A549 (cell line): ENCODE data around the gene LRTM2. TPM values are rescaled to one million over a fixed set of nuclear protein-coding genes. Genes with fewer than 3 reads are reported as not detected.

Experiments
- ATAC-seq, 2 experiments: fragments of 200-7000 bp in 1 of 2; fragments of >200 bp in 1 of 2; cut with Nextera tagmentation in 1 of 2; cut with Tn5 transposase in 1 of 2; 3 replicates each; pipeline versions ENCODE4 v1.8.0 to v1.9.1; 2018 to 2020; ENCODE audit warnings: mild to moderate bottlenecking in 1 of 2, moderate library complexity in 1 of 2
- CTCF ChIA-PET: fragments of 300-600 bp; sonication (Branson Sonifier 250); formaldehyde crosslinking; extraction: SDS; loops from one replicate; lab custom pipeline; 2021; ENCODE audit warnings: antibody characterized with exemption, inconsistent platforms; lab: Yijun Ruan, JAX
- POLR2A ChIA-PET: fragments of 350-600 bp; formaldehyde crosslinking; extraction: SDS; loops from one replicate; lab custom pipeline; 2021; ENCODE audit warnings: antibody characterized with exemption, inconsistent platforms; lab: Yijun Ruan, JAX
- DNase-seq, 2 experiments: peaks; one replicate each; pipeline versions ENCODE4 v3.0.0 to v3.0.0-alpha.2; 2011 to 2016; ENCODE audit warnings: low read depth in 1 of 2, low spot score in 1 of 2
- FAIRE-seq: peaks from 2 replicates; lab custom pipeline; 2011; peaks lifted over from hg19 to GRCh38; lab: Jason Lieb, UNC
- H3K27ac ChIP-seq, 2 experiments: fragments of >200 bp; sonication (Bioruptor Twin); formaldehyde crosslinking; 3 replicates each; pipeline ENCODE4 v1.5.1; 2016 to 2017
- H3K4me1 ChIP-seq: fragments of >200 bp; sonication (Bioruptor Twin); formaldehyde crosslinking; 3 replicates; pipeline ENCODE4 v1.6.1; 2016
- H3K4me2 ChIP-seq: fragments of >200 bp; sonication (Bioruptor Twin); formaldehyde crosslinking; 3 replicates; pipeline ENCODE4 v1.6.1; 2016
- H3K4me3 ChIP-seq: fragments of >200 bp; sonication (Bioruptor Twin); formaldehyde crosslinking; 3 replicates; pipeline ENCODE4 v1.5.1; 2016
- H3K9me3 ChIP-seq: fragments of >200 bp; sonication (Bioruptor Twin); formaldehyde crosslinking; 3 replicates; pipeline ENCODE4 v1.6.1; 2016
- ATOH8 ChIP-seq: fragments of 250-450 bp; sonication (Bioruptor Pico); IDR thresholded peaks from 2 replicates; pipeline ENCODE4 v1.5.0; 2020; ENCODE audit warnings: low read depth, mild to moderate bottlenecking, moderate library complexity
- CBX8 ChIP-seq: fragments of 200-600 bp; sonication (generic); IDR thresholded peaks from 2 replicates; pipeline ENCODE4 v1.6.1; 2016
- CHD4 ChIP-seq: fragments of 200-600 bp; sonication (generic); IDR thresholded peaks from 2 replicates; pipeline ENCODE4 v1.6.1; 2016; ENCODE audit warnings: antibody characterized with exemption, mild to moderate bottlenecking, borderline replicate concordance
- ELK1 ChIP-seq: fragments of 150-350 bp; IDR thresholded peaks from 2 replicates; pipeline ENCODE4 v1.6.1; 2014; ENCODE audit warnings: low read depth, mild to moderate bottlenecking, low read length
- FOSB ChIP-seq: fragments of 250-450 bp; sonication (Bioruptor Pico); IDR thresholded peaks from 2 replicates; pipeline ENCODE4 v1.5.0; 2020; ENCODE audit warnings: mild to moderate bottlenecking, moderate library complexity
- FOSL2 ChIP-seq, 2 experiments: fragments of 450-650 bp in 1 of 2; fragments of >200 bp in 1 of 2; sonication (Bioruptor Twin) in 1 of 2; formaldehyde crosslinking; IDR thresholded peaks; 2 replicates each; pipeline versions ENCODE4 v1.5.0 to v1.6.1; 2016 to 2020; ENCODE audit warnings: mild to moderate bottlenecking in 1 of 2, moderate library complexity in 1 of 2
- FOXS1 ChIP-seq: fragments of 250-450 bp; sonication (Bioruptor Pico); IDR thresholded peaks from 2 replicates; pipeline ENCODE4 v1.5.0; 2020; ENCODE audit warnings: mild to moderate bottlenecking, moderate library complexity
- HOXB5 ChIP-seq: fragments of 250-450 bp; sonication (Bioruptor Pico); IDR thresholded peaks from 2 replicates; pipeline ENCODE4 v1.5.0; 2020; ENCODE audit warnings: mild to moderate bottlenecking, moderate library complexity
- JUN ChIP-seq, 2 experiments: fragments of >200 bp; sonication (Bioruptor Twin); formaldehyde crosslinking; IDR thresholded peaks; 2 replicates in 1 of 2; 3 replicates in 1 of 2; pipeline ENCODE4 v1.6.1; 2016 to 2017
- KDM1A ChIP-seq: fragments of 200-600 bp; sonication (generic); IDR thresholded peaks from 2 replicates; pipeline ENCODE4 v1.6.1; 2016; ENCODE audit warnings: low read depth, mild to moderate bottlenecking
- MAFK ChIP-seq: fragments of 450-650 bp; IDR thresholded peaks from 2 replicates; pipeline ENCODE4 v1.6.1; 2014; ENCODE audit not compliant: partially characterized antibody
- MYC ChIP-seq: IDR thresholded peaks from 2 replicates; pipeline ENCODE4 v1.6.1; 2012; ENCODE audit warnings: mild to moderate bottlenecking, inconsistent platforms, low read length, improper control_type of control experiment, borderline replicate concordance
- NFE2L2 ChIP-seq: fragments of 150-350 bp; conservative IDR thresholded peaks from 2 replicates; pipeline ENCODE4 v1.6.1; 2014; ENCODE audit warnings: low read length
- NPAS2 ChIP-seq: fragments of 250-450 bp; sonication (Bioruptor Pico); IDR thresholded peaks from 2 replicates; pipeline ENCODE4 v1.8.0; 2022; ENCODE audit warnings: mild to moderate bottlenecking, moderate library complexity, borderline replicate concordance
- PHF8 ChIP-seq: fragments of 200-600 bp; sonication (generic); IDR thresholded peaks from 2 replicates; pipeline ENCODE4 v1.6.1; 2016; ENCODE audit warnings: low read depth, mild to moderate bottlenecking, antibody characterized with exemption, moderate library complexity, borderline replicate concordance
- POLR2AphosphoS2 ChIP-seq: conservative IDR thresholded peaks from 2 replicates; pipeline ENCODE4 v1.6.1; 2012; ENCODE audit warnings: low read length, improper control_type of control experiment, inconsistent platforms
- RARB ChIP-seq: fragments of 250-450 bp; sonication (Bioruptor Pico); IDR thresholded peaks from 2 replicates; pipeline ENCODE4 v1.8.0; 2021; ENCODE audit warnings: mild to moderate bottlenecking, moderate library complexity
- SREBF2 ChIP-seq: fragments of 450-650 bp; IDR thresholded peaks from 2 replicates; pipeline ENCODE4 v1.6.1; 2014; ENCODE audit warnings: mild to moderate bottlenecking, moderate library complexity
- TFCP2L1 ChIP-seq: fragments of 250-450 bp; sonication (Bioruptor Pico); IDR thresholded peaks from 2 replicates; pipeline ENCODE4 v1.5.0; 2021; ENCODE audit warnings: mild to moderate bottlenecking
- TP53 ChIP-seq: fragments of 250-450 bp; sonication (Bioruptor Pico); IDR thresholded peaks from 2 replicates; pipeline ENCODE4 v1.5.0; 2021; ENCODE audit warnings: mild to moderate bottlenecking, moderate library complexity
- ZC3H11A ChIP-seq: fragments of 450-650 bp; IDR thresholded peaks from 2 replicates; pipeline ENCODE4 v1.6.1; 2014; ENCODE audit warnings: antibody characterized with exemption, mild to moderate bottlenecking
- WGBS: methylation state at CpG from one replicate; pipeline ENCODE4 v1.1.6; 2017; ENCODE audit errors: missing lambda C conversion rate; 5-methylcytosine and 5-hydroxymethylcytosine counted together
- polyA plus RNA-seq, 4 experiments: library from polyadenylated mRNA; depleted of rRNA in 3 of 4; stranded (reverse); fragments of >200 nt; fragmentation: RNase III in 1 of 4; extraction: RNeasy Plus Mini Kit Qiagen cat#74134 plus additional on column Dnase treatment in 1 of 4; gene quantifications; 2 replicates in 3 of 4; 3 replicates in 1 of 4; pipeline ENCODE4 v1.2.3, GENCODE V29; 2011 to 2017
- TF ChIP-seq, protein P1 (sequence below): fragments of >200 bp; sonication (Bioruptor Twin); formaldehyde crosslinking; IDR thresholded peaks from 3 replicates; pipeline ENCODE4 v1.5.1; 2016

Gene LRTM2
- polyA plus RNA-seq, 2 of the 4 experiments (the other 2 are of a cell fraction), result not detected

- TF ChIP-seq ELK1 (no peak), MYC (no peak), FOSB (CRISPR knock-in tag) (no peak), JUN (IDR thresholded peaks at IDR 0.05) (no peak), KDM1A (no peak)
- TF ChIP-seq, protein P1, sequence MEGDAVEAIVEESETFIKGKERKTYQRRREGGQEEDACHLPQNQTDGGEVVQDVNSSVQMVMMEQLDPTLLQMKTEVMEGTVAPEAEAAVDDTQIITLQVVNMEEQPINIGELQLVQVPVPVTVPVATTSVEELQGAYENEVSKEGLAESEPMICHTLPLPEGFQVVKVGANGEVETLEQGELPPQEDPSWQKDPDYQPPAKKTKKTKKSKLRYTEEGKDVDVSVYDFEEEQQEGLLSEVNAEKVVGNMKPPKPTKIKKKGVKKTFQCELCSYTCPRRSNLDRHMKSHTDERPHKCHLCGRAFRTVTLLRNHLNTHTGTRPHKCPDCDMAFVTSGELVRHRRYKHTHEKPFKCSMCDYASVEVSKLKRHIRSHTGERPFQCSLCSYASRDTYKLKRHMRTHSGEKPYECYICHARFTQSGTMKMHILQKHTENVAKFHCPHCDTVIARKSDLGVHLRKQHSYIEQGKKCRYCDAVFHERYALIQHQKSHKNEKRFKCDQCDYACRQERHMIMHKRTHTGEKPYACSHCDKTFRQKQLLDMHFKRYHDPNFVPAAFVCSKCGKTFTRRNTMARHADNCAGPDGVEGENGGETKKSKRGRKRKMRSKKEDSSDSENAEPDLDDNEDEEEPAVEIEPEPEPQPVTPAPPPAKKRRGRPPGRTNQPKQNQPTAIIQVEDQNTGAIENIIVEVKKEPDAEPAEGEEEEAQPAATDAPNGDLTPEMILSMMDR, result no peak
- TF ChIP-seq, all 56 proteins: peak for 0
Measured at GRCh38 chr12:1857086-1857485, 36.7 kb downstream of the LRTM2 start (continued).

DNA sequence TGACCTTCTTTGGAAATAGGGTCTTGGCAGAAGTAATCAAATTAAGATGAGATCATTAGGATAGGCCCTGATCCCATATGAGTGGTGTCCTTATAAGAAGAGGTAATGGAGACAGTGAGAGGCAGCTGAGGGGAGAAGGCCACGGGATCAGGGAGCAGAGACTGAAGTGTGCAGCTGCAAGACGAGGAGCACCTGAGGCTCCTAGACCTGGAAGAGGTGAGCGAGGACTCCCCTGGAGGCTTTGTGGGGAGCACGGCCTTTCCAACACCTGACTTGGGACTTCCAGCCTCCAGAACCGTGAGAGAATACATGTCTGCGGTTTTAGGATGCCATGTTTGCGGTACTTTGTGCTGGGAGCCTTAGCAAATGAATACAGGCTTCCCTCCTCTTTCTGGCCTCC, 37.5 kb downstream of the LRTM2 start:
- Histone ChIP-seq H3K9me3 (no peaks in the 10 kb centered on the region), H3K4me3 (no peak overlapping the region), H3K27ac (no peak overlapping the region), H3K4me1 (no peaks in the 10 kb centered on the region), H3K4me2 (no peak overlapping the region)
- ATAC-seq, result no peak
- 40% methylated on average over 7 of the region's 7 CpGs for WGBS
- no peak for DNase-seq
- no peak for FAIRE-seq
- ChIA-PET CTCF (interaction anchor here (0.8 to 1.3 kb wide), 4 partner anchors 12 to 82 kb away, joined by 3 to 4 read pairs (median 4); no protein-coding TSS in a partner anchor), POLR2A (no interaction called here)
- no peak for TF ChIP-seq ELK1
- no peak for TF ChIP-seq NFE2L2
- no peak for TF ChIP-seq POLR2AphosphoS2
- no peak for TF ChIP-seq ZC3H11A
- TF ChIP-seq MAFK, result no peak
- no peak for TF ChIP-seq CHD4
- TF ChIP-seq HOXB5 (CRISPR knock-in tag), result no peak
- TF ChIP-seq CBX8, result no peak
- no peak for TF ChIP-seq TP53 (CRISPR knock-in tag)

DNA sequence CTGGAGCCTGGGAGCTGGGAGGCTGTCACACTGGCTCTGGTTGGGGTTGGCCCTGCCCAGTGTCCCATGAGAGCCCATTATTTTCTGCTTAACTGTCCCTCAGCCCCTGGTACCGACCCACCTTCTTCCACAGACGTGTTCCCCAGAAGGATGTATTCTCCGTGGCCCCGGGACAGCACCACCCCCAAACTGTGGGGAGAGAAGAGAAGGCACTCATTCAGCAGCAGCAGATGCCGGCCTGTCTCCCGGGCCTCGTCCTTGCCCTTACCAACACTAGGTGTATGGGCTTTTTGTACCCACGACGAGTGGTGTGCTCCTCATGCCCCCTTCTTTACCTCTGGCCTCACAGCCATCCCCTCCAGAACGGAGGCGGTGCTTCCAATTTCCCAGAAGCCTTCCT, 38.1 kb downstream of the LRTM2 start:
- no peak overlapping the region for H3K4me3 ChIP-seq
- TF ChIP-seq ATOH8 (CRISPR knock-in tag) (no peak), PHF8 (no peak), MYC (no peak)
- ChIA-PET CTCF (interaction anchor here (0.8 to 1.4 kb wide), 3 partner anchors 11 to 81 kb away, joined by 3 to 4 read pairs (median 3); no protein-coding TSS in a partner anchor), POLR2A (no interaction called here)
- H3K4me2 ChIP-seq, result no peak overlapping the region
- H3K27ac ChIP-seq, result no peak overlapping the region
- DNase-seq (no peak), ATAC-seq (no peak; a peak in 1 of 6 replicates), FAIRE-seq (no peak)
- no peaks in the 10 kb centered on the region for H3K4me1 ChIP-seq
- H3K9me3 ChIP-seq, result no peaks in the 10 kb centered on the region
- 57% methylated on average over 10 of the region's 11 CpGs for WGBS

DNA sequence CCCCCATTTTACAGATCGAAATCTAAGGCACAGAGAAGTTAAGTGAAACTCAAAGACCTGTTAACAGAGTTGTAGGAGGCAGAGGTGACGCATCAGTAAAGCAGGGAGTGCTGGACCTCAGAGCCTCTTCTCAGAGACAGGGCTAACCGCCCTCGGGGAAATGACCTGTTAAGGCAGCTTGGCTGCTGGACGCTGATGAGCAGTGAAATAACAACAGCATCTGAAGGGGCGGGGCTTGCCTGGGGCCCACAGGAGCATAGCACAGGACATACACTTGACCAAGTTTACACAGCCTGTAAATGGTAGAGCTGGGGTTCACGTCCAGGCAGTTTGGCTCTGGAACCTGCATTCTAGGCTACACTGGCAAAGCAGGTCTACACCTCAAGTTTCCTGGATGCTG, 39.3 kb downstream of the LRTM2 start:
- Histone ChIP-seq H3K9me3 (no peaks in the 10 kb centered on the region), H3K4me1 (no peaks in the 10 kb centered on the region), H3K27ac (no peak overlapping the region), H3K4me3 (no peak overlapping the region), H3K4me2 (no peak overlapping the region)
- ChIA-PET POLR2A (no interaction called here), CTCF (interaction anchor here (1.4 kb wide), 1 partner anchor 22 kb away, joined by 4 read pairs; no protein-coding TSS in a partner anchor)
- no peak for TF ChIP-seq SREBF2
- TF ChIP-seq CBX8, result no peak
- no peak for TF ChIP-seq FOXS1
- TF ChIP-seq NPAS2 (CRISPR knock-in tag), result no peak
- TF ChIP-seq RARB (CRISPR knock-in tag), result no peak
- no peak for TF ChIP-seq TFCP2L1 (CRISPR knock-in tag)
- no peak for TF ChIP-seq FOSL2 (IDR thresholded peaks at IDR 0.05)
- TF ChIP-seq FOSL2 (CRISPR knock-in tag; IDR thresholded peaks at IDR 0.05), result no peak
- ATAC-seq (peak in 1 of 2 experiments; percentile 50; a peak in 3 of 6 replicates), DNase-seq (peak in 1 of 2 experiments; percentile 16), FAIRE-seq (no peak)
- 22% methylated on average over 7 of the region's 7 CpGs for WGBS
